ENCODE measurements around the gene DELE1. TPM values are rescaled to one million over a fixed set of nuclear protein-coding genes. Genes with fewer than 3 reads are reported as not detected.

DELE1 gene
- total RNA-seq, 1 experiment from 2014 or later = 67.6 TPM

- H3K36me3 ChIP-seq (ENCODE audit: control insufficient read depth, insufficient read depth, low read length) = no peaks in the 10 kb centered on the region
- H3K9me3 ChIP-seq = no peaks in the 10 kb centered on the region
- no peaks in the 10 kb centered on the region for H3K4me1 ChIP-seq
- H3K27ac Mint-ChIP-seq (ENCODE audit: unreplicated experiment) = no peak overlapping the region
- H3K36me3 Mint-ChIP-seq (ENCODE audit: insufficient read depth, unreplicated experiment) = peaks cover 6% of the 10 kb centered on the region
- no peaks in the 10 kb centered on the region for H3K27me3 ChIP-seq (replicated peaks; ENCODE audit: control insufficient read depth, insufficient read depth, low read length)
- BruUV-seq (replicated peaks) = no TSS peak
- POLR2A ChIA-PET = no interaction called here
- CTCF ChIA-PET = interaction anchor here (1.7 kb wide), 1 partner anchor 15 kb away, joined by 6 read pairs; no protein-coding TSS in a partner anchor
- no peaks in the 10 kb centered on the region for H3K4me1 Mint-ChIP-seq (ENCODE audit: low read depth, unreplicated experiment)
- no peak overlapping the region for H3K4me3 Mint-ChIP-seq (ENCODE audit: unreplicated experiment)
- TF ChIP-seq, protein P1, sequence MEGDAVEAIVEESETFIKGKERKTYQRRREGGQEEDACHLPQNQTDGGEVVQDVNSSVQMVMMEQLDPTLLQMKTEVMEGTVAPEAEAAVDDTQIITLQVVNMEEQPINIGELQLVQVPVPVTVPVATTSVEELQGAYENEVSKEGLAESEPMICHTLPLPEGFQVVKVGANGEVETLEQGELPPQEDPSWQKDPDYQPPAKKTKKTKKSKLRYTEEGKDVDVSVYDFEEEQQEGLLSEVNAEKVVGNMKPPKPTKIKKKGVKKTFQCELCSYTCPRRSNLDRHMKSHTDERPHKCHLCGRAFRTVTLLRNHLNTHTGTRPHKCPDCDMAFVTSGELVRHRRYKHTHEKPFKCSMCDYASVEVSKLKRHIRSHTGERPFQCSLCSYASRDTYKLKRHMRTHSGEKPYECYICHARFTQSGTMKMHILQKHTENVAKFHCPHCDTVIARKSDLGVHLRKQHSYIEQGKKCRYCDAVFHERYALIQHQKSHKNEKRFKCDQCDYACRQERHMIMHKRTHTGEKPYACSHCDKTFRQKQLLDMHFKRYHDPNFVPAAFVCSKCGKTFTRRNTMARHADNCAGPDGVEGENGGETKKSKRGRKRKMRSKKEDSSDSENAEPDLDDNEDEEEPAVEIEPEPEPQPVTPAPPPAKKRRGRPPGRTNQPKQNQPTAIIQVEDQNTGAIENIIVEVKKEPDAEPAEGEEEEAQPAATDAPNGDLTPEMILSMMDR (IDR thresholded peaks at IDR 0.05; ENCODE audit: insufficient read depth in 1 of 2, low read depth in 1 of 2, low read length in 1 of 2, severe bottlenecking in 1 of 2, unreplicated experiment in 1 of 2) = no peak
- DNase-seq = no peak
- intact Hi-C loops (cut with micrococcal nuclease; ENCODE audit: unreplicated experiment) = no loop called here
- H3K9me3 Mint-ChIP-seq (ENCODE audit: unreplicated experiment) = no peaks in the 10 kb centered on the region
- no peak overlapping the region for H3K4me3 ChIP-seq (ENCODE audit: low read depth, low read length)
- no peaks in the 10 kb centered on the region for H3K27me3 Mint-ChIP-seq (ENCODE audit: insufficient read depth, unreplicated experiment)
These were observed 21.9 kb downstream of the DELE1 start for GRCh38 chr5:141945511-141946051.

- POLR2A ChIA-PET = no interaction called here
- intact Hi-C loops (cut with micrococcal nuclease; ENCODE audit: unreplicated experiment) = no loop called here
- CTCF ChIA-PET = interaction anchor here (2.1 kb wide), 1 partner anchor 13 kb away, joined by 10 read pairs; no protein-coding TSS in a partner anchor
- TF ChIP-seq, protein P1 (IDR thresholded peaks at IDR 0.05; ENCODE audit: insufficient read depth in 1 of 2, low read depth in 1 of 2, low read length in 1 of 2, severe bottlenecking in 1 of 2, unreplicated experiment in 1 of 2) = no peak
- BruUV-seq (replicated peaks) = no TSS peak
- no peaks in the 10 kb centered on the region for H3K27me3 Mint-ChIP-seq (ENCODE audit: insufficient read depth, unreplicated experiment)
- H3K9me3 ChIP-seq = no peaks in the 10 kb centered on the region
- no peaks in the 10 kb centered on the region for H3K4me1 Mint-ChIP-seq (ENCODE audit: low read depth, unreplicated experiment)
- no peaks in the 10 kb centered on the region for H3K4me1 ChIP-seq
- no peaks in the 10 kb centered on the region for H3K36me3 ChIP-seq (ENCODE audit: control insufficient read depth, insufficient read depth, low read length)
- H3K9me3 Mint-ChIP-seq (ENCODE audit: unreplicated experiment) = no peaks in the 10 kb centered on the region
- H3K27ac Mint-ChIP-seq (ENCODE audit: unreplicated experiment) = no peak overlapping the region
- no peak overlapping the region for H3K4me3 Mint-ChIP-seq (ENCODE audit: unreplicated experiment)
- H3K27me3 ChIP-seq (replicated peaks; ENCODE audit: control insufficient read depth, insufficient read depth, low read length) = no peaks in the 10 kb centered on the region
- no peak overlapping the region for H3K4me3 ChIP-seq (ENCODE audit: low read depth, low read length)
- peaks cover 4% of the 10 kb centered on the region for H3K36me3 Mint-ChIP-seq (ENCODE audit: insufficient read depth, unreplicated experiment)
- no peak for DNase-seq
These were observed 23.6 kb downstream of the DELE1 start for GRCh38 chr5:141947316-141947715.

DNA sequence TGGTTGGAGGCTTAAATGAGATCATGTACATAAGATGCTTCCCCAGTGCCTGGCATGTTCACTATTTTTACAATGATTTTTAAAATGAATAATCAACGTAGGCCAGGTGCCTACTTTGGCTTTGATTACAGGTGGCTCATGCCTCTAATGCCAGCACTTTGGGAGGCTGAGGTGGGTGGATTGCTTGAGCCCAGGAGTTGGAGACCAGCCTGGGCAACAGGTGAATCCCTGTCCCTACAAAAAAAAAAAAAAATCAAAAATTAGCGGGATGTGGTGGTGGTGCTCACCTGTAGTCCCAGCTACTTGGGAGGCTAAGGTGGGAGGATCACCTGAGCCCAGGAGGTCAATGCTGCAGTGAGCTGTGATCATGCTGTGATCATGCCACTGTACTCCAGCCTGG, 25.1 kb downstream of the DELE1 start:
- no peaks in the 10 kb centered on the region for H3K4me1 Mint-ChIP-seq (ENCODE audit: low read depth, unreplicated experiment)
- peaks cover 4% of the 10 kb centered on the region for H3K27me3 Mint-ChIP-seq (ENCODE audit: insufficient read depth, unreplicated experiment)
- H3K27ac Mint-ChIP-seq (ENCODE audit: unreplicated experiment) = no peak overlapping the region
- no peak for DNase-seq
- intact Hi-C loops (cut with micrococcal nuclease; ENCODE audit: unreplicated experiment) = no loop called here
- no peaks in the 10 kb centered on the region for H3K36me3 Mint-ChIP-seq (ENCODE audit: insufficient read depth, unreplicated experiment)
- Histone ChIP-seq H3K36me3 (ENCODE audit: control insufficient read depth, insufficient read depth, low read length) (no peaks in the 10 kb centered on the region), H3K27me3 (replicated peaks; ENCODE audit: control insufficient read depth, insufficient read depth, low read length) (no peaks in the 10 kb centered on the region), H3K4me3 (ENCODE audit: low read depth, low read length) (no peak overlapping the region), H3K9me3 (no peaks in the 10 kb centered on the region), H3K4me1 (no peaks in the 10 kb centered on the region)
- no TSS peak for BruUV-seq (replicated peaks)
- ChIA-PET POLR2A (no interaction called here), CTCF (interaction anchor here (0.7 to 2.1 kb wide), 2 partner anchors 12 to 46 kb away, joined by 3 to 10 read pairs; no protein-coding TSS in a partner anchor)
- no peaks in the 10 kb centered on the region for H3K9me3 Mint-ChIP-seq (ENCODE audit: unreplicated experiment)
- TF ChIP-seq, protein P1 (IDR thresholded peaks at IDR 0.05; ENCODE audit: insufficient read depth in 1 of 2, low read depth in 1 of 2, low read length in 1 of 2, severe bottlenecking in 1 of 2, unreplicated experiment in 1 of 2) = no peak
- H3K4me3 Mint-ChIP-seq (ENCODE audit: unreplicated experiment) = no peak overlapping the region
